Measurements from ENCODE around the gene FJX1.
A peak's percentile ranks its signal among the peaks of the same experiment; 100 is the strongest.

The FJX1 gene, protein sequence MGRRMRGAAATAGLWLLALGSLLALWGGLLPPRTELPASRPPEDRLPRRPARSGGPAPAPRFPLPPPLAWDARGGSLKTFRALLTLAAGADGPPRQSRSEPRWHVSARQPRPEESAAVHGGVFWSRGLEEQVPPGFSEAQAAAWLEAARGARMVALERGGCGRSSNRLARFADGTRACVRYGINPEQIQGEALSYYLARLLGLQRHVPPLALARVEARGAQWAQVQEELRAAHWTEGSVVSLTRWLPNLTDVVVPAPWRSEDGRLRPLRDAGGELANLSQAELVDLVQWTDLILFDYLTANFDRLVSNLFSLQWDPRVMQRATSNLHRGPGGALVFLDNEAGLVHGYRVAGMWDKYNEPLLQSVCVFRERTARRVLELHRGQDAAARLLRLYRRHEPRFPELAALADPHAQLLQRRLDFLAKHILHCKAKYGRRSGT

DNA sequence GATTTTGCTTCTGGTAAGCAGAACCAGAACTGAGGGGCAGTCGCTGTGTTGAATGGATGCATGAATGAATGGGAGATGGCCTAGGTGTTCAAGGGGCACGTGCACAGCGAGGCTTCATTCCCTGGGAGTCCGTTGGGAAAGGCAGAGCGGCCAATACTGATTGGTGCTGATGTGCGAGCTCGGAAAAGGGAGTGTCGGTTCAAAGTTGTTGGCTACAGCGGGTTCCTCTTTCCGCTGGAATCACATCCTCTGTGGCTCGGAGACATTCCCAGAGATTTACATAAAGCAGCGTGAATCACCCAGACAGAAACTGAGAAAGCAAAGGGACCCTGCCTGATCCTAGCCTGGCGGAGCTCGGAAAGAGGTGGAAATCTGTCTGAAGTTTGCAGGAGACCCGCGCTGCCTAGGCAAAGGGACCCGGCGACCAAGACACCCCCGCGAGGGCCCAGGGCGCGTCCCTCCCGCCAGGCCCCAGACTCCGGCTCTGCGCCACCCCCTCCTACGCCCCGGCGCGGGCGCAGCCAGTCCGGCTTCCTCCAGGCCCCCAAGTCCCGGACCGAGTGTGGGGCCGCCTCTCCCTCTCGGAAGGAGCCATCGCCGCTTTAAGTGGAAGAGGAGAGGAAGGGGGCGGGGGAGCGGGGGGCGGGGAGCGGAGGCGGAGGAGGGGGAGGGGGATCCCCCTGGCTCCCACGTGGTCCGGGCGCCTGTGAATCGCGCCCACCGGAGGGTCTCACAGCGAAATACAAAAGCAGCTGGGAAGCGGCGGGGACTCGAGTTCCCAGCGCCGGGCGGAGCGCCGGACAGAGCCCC is at the start of gene FJX1:
TSS of gene FJX1 (plus strand) at position 774 of the 810 bp plus-strand sequence. CDS start 177 bp downstream, outside the sequence.
- DNase-seq (ENCODE audit: low read depth) = peak; percentile 88

DNA sequence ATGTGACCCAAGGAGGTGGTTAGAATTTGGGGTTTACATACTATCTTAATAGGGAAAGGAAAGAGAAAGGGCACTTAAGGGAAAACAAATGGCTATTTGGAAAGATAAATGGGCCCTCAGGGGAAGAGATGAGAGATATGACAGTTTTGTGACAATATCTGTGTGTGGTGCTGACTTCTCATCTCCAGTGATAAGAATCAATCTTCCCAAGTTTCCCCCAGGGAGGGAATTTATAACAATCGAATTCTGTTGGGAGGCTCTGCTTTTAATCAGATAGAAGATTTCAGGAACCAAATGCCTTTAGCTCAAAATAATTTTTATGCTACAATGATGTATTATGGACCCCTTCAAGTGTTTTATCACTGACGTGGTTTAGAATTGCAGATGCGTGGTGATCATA is 46.6 kb upstream of the FJX1 start:
- DNase-seq (ENCODE audit: low read depth) = no peak

DNA sequence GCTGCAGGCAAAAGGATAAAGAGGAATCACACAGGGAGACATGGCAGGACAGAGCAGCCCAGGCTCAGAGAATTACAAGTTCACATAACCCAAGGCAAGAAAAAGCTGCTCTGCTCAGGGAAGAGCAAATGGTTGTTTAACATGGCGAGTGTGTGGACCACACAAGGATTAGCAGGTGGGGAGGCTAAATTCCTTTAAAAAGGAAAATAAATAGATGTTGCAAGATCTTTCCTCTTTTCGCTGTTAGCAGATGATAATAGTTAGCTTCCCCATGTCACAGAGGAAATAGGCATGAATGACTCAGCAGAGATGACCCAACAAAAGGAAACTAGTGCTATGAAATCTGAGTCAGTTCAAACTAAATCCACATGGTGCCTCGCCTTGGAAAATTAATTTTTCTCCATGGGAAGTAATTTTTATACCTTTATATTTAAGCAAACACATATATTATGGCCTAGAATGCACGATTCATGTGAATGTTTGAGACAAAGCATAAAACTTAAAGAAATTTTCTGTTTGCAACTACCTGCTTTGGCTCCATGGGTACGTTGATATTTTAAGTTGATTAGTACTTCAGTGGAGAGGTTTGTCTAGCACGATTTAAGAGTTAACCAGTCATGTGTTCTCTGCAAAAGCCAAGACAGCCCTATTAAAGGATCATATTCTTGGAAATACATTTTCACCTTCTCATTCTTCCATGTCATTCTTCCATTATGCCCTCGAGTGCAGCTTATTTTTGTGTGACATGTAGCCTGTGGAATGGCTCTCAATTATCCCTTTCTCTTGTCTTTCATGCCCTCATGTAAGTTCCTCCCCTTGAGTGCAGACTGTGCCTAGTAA is 38.5 kb upstream of the FJX1 start:
- DNase-seq (ENCODE audit: low read depth) = no peak

- no peak for DNase-seq (ENCODE audit: low read depth)
These were observed 37.9 kb upstream of the FJX1 start for GRCh38 chr11:35580397-35580781.

- DNase-seq (ENCODE audit: low read depth) = no peak
These were observed 36.2 kb upstream of the FJX1 start for GRCh38 chr11:35582033-35582432.

DNA sequence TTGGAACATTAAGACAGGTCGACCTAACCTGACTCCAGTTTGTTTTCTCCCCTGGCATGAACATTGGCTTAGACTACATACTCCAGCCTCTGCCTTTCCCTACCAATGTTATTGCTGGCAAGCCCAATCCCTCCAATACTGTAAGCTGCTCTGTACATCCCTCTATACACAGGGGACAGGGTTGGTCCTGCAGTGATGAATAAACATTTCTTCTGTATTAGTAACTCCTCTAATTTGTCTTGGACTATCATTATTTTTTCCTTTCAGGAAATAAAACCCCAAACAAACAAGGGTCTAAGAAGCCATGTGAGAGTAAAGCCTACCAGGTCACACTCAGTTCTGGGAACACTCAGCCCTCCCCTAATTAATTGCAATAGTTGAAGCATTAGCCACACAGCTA is 35.1 kb upstream of the FJX1 start:
- no peak for DNase-seq (ENCODE audit: low read depth)

DNA sequence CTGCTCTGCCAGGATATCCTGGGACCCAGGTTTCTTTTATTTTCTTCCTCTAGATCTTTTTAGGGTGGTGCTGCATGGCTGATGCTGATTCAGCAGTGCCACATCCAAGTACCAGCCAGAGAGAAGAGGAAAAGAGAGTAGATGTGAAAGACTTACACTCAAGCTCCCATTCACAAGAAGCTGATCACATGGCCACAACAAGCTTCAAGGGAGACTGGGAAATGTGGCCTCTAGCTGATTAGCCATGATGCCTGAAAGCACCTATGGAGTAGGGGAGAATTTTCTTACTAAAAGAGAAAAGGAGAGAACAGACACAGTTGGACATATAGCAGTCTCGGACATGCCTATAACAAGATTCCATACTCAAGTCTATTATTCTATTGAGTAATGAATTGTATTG is 34.4 kb upstream of the FJX1 start:
- DNase-seq (ENCODE audit: low read depth) = no peak

DNA sequence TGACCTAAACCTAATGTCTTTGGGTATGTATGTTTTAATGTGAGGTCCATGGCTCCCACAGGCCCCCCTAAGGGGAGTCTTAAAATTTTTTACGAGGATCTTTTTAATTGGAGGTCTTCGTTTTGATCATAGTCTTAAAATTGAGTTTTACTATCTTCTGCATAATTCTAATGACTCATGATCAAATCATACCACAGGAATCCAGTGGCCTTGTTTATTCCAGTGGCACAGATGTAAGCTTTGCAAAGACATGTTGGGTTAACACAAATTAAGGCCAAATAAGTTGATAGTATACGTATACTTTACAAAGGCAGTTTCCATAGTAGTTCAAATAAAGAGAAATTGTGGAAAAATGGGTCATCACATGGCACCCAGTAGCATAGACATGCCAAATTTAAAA is 33.9 kb upstream of the FJX1 start:
- no peak for DNase-seq (ENCODE audit: low read depth)

- no peak for DNase-seq (ENCODE audit: low read depth)
These were observed 32.8 kb upstream of the FJX1 start for GRCh38 chr11:35585416-35585815.

DNA sequence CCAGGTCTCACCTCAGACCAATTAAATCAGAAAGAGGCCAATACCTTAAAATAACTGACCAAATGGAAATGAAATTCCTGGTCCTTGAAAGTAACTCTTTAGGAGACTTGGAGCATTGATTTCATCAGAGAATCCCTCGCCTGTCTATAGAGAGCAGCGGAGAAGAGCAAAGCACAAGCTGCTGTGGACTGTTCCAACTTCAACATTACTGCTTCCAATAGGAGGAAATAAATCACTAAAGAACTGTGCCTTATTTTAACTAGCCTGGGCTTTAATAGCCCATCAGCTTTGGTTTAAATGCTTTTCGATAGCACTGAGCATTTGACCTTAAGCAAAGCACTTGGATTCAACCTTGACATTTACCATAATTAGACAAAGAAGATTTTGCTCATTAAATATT is 32.0 kb upstream of the FJX1 start:
- no peak for DNase-seq (ENCODE audit: low read depth)

DNA sequence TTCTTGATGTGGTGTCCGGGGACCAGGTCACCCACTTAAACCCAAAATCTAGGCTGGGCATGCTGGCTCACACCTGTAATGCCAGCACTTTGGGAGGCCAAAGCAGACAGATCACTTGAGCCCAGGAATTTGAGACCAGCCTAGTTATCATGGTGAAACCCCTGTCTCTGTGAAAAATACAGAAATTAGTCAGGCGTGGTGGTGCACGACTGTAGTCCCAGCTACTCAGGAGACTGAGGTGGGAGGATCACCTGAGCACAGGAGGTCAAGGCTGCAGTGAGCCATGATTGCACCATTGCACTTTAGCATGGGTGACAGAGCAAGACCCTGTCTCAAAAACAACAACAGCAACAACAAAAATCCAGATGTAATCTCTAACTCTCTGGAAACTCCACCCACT is 30.3 kb upstream of the FJX1 start:
- DNase-seq (ENCODE audit: low read depth) = no peak

DNA sequence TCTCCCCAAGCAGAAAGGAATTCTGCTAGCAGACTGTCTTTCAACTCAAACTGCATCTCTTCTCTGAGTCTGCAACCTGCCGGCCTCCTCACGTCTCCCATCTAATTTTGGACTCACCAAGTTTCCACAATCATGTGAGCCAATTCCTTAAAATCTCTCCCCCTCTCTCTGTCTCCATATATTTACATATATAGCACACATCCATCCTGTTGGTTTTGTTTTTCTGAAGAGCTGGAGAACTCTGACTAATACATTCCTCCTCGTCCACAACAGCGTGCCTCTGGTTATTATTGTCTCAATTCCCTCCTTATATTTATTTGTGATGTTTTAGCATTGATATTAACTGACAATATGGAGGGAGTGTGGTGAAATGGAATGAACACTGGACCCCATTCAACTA is 29.6 kb upstream of the FJX1 start:
- DNase-seq (ENCODE audit: low read depth) = no peak

DNA sequence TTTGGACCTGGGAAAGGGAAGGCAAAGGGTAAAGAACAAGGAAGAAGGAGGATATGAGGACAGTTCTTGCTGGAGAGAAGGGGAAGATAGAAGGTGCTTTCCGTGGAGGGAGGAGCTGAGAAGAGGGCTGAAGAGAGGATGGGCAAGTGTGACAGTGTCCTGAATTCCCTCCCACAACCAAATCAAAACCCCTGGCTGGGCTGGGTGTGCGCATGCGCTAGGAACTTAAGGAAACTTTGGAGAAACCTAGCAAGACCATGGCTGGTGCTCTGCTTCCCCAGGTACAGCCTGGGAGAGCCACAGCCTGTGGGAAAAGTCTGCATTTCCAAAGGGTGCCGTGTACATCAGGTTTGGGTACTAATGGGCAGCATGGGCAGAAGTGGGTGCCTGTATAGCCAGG is 29.0 kb upstream of the FJX1 start:
- DNase-seq (ENCODE audit: low read depth) = no peak

DNA sequence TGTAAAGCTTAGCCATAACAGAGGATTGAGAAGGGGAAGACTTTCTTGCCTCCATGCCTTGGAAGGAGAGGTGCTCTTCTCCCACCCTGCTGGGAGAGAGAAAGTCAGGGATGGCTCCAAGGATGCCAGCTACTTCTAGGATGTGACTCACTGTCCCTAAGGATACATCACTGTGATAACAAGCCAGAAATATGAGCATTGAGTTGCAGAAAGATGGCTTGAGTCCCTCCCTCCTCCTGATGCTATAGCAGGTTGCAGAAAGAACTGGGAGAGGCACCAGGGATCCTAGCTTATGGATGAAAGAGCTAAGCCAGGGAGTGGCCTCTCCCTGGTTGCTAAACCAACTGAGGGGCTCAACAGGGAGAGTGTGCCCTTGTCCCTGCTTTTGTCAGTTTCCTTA is 27.8 kb upstream of the FJX1 start:
- no peak for DNase-seq (ENCODE audit: low read depth)

DNA sequence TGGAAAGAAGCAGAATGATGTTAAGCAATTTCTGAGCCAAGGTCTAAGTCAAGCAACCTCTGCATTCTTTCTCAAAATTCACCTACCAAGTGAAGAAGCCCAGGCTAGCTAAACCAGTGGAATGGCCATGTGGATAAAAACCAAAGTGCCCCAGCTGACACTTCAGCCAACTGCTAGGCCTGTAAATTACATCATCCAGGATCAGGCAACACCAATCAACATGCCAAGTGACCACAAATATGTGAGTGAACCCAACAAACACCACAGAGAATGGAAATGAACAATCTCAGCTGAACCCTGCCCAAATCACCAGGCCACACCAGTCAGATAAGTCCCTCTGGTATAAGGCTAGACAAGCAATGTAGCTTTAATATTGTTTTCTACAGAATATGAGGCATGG is 25.1 kb upstream of the FJX1 start:
- DNase-seq (ENCODE audit: low read depth) = peak; percentile 88

DNA sequence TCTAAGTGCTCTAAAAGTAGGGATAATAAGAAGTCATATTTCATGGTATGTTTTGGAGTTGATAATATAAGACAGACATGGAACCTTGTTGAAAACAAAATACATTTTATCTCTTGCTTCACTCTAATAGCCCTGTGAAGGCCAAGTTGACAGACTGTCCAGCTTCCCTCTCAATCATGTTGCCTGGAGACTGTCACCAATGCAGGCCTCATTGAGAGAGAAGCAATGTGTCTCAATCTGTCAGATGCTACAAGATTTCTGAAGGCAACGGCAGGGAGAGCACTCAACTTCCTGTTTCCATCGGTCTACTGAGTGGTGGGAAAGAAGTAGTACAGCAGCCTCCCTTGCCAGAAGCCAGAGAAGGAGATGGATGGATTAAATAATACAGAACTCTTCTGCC is 23.6 kb upstream of the FJX1 start:
- no peak for DNase-seq (ENCODE audit: low read depth)

- no peak for DNase-seq (ENCODE audit: low read depth)
These were observed 19.8 kb upstream of the FJX1 start for GRCh38 chr11:35598254-35599125.

DNA sequence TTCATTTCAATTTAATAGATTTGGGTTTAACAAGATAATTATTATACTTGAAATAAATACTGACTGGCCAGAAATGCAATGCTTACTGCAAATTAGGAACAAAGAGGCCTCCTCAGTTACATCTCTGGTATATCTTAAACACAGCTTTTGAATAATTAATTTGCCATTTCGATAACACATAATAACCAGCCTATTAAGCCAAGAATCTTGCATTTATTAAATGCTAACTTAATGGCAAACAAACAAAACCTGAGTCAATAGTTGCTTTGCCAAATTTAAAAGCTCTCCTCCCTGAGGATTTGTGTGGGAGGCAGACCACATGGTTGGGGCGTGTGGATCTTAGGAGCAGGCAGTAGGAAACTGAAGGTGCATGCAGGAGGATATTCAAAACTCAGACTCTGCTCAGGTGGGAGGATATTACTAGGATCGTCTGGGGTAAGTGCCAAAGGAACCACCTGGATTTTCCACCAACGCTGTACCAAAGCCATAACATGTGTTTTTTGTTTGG is 17.9 kb upstream of the FJX1 start:
- no peak for DNase-seq (ENCODE audit: low read depth)

GRCh38 chr11:35602160-35602793 is 16.0 kb upstream of the FJX1 start:
- DNase-seq (ENCODE audit: low read depth) = no peak

DNA sequence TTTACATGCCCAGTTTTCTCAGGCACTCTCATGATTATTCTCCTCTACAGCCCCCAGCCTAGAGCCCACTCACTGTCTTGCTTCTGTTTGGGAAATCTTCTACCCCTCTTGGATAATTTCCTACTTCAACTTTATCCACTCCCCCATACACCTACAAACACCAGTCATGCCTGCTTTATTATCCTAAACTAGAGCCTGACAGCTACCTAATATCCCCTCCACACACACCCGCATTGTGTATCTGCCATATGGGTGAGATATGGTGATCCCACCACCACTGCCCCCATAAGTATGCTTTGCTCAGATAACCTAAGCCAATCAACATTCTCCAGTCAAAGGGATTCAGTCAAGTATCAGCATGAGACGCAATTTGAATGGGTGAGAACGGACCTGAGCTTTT is 15.3 kb upstream of the FJX1 start:
- DNase-seq (ENCODE audit: low read depth) = no peak

- no peak for DNase-seq (ENCODE audit: low read depth)
These were observed 12.6 kb upstream of the FJX1 start for GRCh38 chr11:35605706-35606105.

Data from HS-27A (cell line).